Neural progenitor cell (in vitro differentiated cells): ENCODE data around the gene NF2.

Experiments
- EZH2 ChIP-seq: fragments of 200-600 bp; sonication (generic); IDR thresholded peaks from 2 replicates; pipeline ENCODE4 v1.6.1; 2017; ENCODE audit warnings: antibody characterized with exemption, mild to moderate bottlenecking, moderate library complexity
- EZH2phosphoT487 ChIP-seq: fragments of 200-600 bp; sonication (generic); IDR thresholded peaks from 2 replicates; pipeline ENCODE4 v1.6.1; 2017; ENCODE audit warnings: antibody characterized with exemption
- TF ChIP-seq, protein P1 (sequence below): fragments of 200-600 bp; sonication (generic); IDR thresholded peaks from 2 replicates; pipeline ENCODE4 v1.5.1; 2017; ENCODE audit warnings: antibody characterized with exemption, mild to moderate bottlenecking

- TF ChIP-seq, protein P1, sequence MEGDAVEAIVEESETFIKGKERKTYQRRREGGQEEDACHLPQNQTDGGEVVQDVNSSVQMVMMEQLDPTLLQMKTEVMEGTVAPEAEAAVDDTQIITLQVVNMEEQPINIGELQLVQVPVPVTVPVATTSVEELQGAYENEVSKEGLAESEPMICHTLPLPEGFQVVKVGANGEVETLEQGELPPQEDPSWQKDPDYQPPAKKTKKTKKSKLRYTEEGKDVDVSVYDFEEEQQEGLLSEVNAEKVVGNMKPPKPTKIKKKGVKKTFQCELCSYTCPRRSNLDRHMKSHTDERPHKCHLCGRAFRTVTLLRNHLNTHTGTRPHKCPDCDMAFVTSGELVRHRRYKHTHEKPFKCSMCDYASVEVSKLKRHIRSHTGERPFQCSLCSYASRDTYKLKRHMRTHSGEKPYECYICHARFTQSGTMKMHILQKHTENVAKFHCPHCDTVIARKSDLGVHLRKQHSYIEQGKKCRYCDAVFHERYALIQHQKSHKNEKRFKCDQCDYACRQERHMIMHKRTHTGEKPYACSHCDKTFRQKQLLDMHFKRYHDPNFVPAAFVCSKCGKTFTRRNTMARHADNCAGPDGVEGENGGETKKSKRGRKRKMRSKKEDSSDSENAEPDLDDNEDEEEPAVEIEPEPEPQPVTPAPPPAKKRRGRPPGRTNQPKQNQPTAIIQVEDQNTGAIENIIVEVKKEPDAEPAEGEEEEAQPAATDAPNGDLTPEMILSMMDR: no peak
- TF ChIP-seq EZH2phosphoT487: no peak
- TF ChIP-seq EZH2: no peak
Observed at GRCh38 chr22:29559030-29559429, 44.4 kb upstream of the NF2 start.
